NCI-H1436 treated with DMSO at 0.1 percent for 48 hours (cell line): ENCODE results near the gene C11orf24.
A peak's percentile ranks its signal among the peaks of the same experiment; 100 is the strongest.

Source experiments
- DNase-seq: peaks from one replicate; lab custom pipeline; 2025; lab: John Stamatoyannopoulos, UW

Gene C11orf24

DNA sequence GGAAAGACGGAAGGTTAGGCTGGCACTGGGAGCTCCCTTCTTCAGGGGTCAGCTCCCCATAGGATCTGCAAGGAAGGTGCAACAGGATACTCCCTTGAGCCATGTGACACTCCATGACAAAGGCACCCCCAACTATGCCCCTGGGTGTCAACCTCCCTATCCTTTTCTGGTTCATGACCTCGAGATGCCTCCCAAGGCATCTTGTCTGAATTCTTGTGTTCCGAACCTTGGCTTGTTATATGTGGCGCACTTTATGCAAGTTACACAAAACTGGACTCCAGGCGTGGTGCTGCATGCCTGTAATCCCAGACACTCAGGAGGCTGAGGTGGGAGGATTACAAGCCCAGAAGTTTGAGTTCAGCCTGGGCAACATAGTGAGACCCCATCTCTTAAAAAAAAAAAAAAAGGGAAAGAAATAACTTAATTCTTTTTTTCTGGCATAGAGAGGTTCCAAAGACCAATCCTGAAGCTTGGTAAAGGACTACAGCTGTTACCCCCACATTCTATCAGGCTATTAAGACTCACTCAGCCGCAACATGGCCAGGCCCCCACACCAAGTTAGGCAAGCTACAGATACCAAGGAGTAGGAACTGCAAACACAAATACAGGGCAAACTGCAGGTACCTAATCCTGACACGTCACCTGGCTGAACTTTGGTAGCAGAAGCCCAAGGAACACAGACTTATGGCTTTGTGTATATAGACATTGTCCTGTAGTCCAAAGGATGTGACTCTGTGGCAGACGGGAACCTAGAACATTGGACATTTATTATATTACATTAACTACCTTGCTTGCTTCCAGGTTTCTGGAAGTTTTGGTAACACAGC lies 1.4 kb downstream of the C11orf24 start:
- DNase-seq, result no peak

DNA sequence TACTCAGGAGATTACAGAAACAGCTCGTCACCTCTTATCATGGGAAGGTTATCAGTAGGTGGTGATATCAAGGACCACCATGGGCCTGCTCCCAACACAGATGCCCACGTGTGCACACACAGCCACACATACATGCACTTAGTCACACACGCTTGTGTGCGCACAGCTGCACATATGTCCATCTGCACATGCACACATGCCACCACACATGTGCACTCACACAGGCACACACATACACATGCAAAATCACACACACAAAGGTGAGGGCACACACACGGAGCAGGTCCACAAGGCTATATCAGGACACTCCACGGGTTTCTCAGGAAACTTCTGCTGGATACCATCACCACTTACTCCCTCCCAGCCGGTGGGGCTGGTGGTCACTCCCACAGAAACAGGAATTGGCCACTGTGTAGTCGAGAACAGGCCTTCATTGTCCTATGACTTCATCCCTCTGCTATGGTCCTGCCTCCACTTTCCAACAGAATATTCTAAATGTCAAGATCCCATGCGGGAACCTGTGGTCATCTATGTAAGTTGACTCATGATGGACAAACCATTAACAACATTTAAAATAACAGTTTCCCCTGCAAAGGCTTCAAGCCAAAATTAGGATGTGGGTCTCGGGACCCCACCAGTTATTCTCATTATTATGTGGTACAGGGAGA lies 2.2 kb downstream of the C11orf24 start:
- no peak for DNase-seq

DNA sequence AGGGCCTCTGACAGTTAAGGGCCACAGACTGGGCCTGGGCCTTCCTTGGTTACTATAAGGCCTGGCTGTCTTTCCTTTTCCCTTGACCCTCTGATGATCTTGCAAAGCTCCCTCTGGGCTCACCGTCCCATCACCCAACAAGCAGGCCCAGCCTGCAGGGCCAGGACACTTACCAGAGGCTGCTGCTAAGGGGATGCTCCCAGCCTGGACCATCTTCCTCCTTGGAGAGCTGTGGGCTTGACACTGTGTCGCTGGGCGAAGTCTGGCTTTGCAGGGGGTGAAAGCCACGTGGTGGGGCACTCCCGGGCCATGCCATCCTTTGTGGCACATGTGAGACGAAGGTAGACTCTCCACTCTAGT lies 3.9 kb downstream of the C11orf24 start:
- no peak for DNase-seq

DNA sequence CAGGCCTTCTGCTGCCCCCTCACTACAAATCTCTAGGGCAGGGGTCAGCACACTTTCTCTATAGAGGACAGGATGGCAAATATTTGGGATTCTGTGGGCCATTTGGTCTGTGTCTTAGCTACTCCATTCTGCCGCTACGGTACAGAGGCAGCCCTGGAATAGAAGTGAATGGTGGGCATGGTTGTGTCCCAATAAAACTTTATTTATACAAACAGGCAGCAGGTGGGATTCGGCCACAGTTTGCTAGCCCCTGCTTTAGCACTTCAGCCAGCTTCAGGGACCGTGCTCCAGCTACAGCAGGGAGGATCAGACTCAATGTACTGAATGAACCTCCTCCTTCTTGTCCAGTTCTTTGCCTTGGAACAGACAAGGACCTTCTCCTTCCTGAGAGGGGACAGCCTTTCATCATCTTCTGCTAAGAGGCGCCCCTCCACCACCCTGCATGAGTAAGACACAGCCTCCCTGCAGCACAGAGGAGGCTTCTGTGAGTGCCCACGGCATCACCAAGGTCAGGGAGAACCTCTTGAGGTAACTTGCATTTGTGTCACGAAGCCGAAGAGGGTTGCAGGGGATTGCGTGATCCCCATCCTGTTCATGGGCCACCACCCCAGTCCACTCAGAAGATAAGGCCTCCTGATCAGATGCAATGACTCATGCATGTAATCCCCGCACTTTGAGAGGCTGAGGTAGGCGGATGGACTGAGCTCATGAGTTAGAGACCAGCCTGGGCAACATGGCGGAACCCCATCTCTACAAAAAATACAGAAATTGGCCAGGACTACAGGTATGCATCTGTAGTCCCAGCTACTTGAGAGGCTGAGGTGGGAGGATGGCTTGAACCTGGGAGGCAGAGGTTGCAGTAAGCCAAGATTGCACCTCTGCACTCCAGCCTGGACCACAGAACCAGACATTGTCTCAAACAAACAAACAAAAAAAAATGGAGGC lies 4.6 kb downstream of the C11orf24 start:
- no peak for DNase-seq

DNA sequence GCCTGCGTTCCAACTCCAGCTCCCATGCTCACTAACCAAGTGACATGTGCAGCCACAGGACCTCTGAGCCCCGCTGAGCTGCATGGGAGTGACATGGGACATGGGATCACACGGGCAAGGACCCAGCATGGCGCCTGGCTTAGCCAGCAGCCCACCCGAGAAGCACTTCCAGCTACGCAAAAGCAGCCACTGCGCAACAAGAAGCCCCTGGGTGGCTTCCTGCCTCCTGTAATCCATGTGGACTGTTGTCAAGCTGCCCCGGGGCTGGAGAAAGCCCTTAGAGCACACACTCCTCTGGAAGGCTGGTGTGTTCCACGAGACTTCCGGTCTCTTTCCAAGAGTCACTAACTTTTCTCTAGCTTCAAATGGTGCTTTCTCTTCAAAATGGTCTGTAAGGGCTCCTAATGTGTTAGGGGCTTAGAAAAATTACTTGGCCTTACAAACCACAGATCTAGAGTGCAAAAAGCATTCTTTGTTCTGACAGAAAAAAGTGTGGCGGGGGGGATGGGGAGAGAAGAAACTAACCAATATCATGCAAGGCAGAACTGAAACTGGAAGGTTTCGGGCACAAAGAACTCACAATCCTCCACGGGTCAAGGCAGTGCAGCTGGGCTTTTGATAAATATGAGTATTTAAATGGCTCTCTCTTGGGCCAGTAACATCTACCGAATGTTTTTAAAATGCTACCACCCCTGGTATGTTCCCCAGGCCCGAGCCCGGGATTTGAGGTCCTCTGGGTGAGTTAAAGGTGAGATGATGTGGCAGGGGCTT lies 5.5 kb downstream of the C11orf24 start:
- DNase-seq, result no peak

DNA sequence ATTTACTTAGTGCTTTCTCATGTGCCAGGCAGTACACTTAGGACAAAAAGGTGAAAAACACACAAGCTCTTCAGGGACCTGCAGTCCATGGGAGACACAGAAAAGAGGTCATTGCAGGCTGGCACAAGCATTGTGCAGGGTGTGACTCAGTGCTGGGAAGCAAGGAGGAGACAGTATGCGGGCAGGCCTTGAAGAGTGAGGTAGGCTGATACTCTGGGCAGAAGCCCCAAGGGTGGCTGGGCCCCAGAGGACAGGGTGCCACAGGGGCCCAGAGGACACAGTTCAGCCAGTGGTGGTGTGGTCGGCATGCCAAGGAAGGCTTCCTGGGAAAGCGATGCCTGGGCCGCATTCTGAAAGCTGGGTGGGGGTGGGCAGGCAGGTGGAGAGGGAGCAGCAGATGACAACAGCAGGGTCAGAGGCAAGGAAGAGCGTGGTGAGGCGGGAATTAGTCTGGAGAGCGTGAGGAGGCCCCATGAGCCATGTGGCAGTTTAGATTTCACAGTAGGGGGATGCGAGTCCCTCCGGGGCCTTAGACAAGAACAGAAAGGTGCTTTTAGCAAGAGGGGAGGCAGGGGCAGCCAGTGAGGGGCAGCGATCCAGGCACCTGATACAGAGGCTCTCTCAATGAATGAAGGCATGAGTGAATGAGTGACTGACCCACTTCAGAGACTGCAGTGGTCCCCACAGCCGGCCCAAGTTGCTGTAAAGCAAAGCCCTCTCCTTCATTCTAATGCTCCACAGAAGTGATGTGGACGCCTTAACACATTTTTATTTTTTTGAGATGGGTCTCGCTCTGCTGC lies 6.8 kb downstream of the C11orf24 start:
- no peak for DNase-seq

DNA sequence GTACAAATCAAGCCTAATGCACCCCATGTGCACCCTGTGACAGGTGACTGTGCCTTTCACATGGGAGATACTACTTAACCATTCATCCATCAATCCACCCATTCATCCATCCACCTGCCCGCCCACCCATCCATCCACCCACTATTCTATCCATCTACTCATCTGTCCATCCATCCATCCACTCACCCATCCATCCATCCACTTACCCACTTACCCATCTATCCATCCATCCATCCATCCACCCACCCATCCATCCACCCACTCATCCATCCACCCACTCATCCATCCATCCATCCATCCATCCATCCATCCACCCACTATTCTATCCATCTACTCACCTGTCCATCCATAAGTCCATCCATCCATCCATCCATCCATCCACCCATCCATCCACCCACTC lies 7.5 kb downstream of the C11orf24 start:
- no peak for DNase-seq

DNA sequence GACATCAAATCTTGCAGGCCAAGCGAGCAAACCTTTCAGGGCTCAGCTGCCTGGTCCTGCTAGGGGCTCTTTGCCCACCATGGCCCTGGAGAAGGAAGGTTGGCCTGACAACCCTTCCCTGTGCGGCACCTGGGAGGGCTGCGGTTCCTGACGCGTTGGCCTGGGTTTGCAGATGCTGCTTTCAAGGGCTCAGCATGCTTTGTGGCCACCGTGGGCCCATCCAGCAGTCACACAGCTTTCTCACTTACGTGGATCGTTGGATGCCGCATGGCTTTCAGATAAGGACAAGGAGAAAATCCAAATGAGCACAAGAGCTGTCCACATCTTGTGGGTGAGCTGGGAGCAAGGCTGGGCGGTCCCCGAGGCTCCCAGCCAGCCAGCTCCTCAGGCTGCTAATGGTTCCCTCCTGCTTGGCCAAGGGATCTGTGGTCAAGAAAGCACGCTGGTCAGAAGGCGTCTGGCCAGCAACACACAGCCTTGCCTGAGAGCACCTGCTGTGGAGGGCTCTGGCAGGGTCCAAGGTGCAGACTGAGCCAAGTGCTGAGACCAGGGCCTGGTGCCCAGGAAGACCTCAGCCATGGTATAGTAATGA lies 8.2 kb downstream of the C11orf24 start:
- no peak for DNase-seq

DNA sequence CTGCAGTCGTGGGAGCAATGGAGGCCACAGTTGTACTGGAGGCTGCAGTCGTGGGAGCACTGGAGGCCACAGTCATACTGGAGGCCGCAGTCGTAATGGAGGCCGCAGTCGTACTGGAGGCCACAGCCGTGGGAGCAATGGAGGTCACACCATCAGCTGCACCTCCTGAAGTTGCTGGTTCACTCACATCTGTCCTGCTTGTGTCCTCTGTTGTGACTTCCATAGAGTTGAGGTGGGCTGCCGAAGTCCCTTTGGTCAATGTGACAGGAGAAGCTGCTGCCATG lies 9.3 kb downstream of the C11orf24 start:
- no peak for DNase-seq

DNA sequence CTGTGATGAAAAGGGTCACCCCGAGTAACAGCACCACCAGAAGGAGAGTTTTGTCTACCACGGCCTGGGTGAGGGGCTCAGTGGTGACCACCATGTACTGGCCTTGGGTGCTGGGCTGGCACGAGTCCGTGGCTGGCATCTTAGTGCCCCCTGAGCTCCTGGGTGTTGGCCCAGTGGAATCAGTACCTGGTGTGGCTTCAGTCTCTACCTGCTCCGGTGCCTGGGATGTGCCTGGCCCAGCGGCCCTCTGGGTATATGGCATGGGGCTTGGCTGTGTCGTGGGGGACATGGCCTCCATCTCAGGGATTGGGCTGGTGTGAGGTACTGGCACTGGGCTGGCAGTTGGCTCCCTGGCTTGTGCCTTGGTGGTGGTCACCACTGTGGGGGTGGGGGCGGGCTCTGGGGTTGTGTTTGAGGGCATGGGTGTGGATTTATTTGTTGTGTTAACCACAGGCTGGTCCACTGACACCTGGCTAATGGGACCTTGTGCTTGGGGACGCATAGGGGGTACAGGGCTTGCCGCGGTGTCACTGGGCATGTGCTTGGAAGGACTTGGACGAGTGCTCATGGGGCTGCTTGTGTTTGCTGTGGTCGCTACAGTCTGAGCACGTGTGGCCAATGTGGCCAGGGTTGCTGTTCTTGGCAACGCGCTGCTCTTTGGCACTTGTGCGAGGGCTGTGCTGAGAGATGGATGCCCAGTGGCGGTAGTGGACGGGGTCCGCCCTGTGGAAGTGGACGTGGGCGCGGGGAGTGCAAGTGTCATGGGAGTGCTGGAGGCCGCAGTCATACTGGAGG lies 9.8 kb downstream of the C11orf24 start:
- DNase-seq, result no peak

DNA sequence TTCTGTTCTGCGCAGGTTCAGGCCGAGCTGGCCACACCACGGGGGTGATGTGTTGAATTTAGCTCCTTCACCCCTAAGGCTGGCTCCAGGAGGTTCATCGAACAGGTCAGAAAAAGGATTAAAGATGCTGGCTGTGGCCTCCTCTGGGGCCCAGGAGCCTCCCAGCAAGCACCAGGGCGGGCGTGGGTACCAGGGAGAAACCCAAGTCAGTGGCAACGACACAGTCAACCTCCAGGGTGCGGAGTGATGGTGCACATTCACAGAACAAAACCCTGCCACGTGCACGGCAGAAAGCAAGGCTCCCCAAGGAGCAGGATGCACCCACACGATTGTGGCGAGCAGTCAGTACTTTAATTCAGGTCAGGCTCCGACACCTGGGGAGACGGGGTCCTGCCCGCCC lies 10.8 kb downstream of the C11orf24 start:
- DNase-seq, result no peak

DNA sequence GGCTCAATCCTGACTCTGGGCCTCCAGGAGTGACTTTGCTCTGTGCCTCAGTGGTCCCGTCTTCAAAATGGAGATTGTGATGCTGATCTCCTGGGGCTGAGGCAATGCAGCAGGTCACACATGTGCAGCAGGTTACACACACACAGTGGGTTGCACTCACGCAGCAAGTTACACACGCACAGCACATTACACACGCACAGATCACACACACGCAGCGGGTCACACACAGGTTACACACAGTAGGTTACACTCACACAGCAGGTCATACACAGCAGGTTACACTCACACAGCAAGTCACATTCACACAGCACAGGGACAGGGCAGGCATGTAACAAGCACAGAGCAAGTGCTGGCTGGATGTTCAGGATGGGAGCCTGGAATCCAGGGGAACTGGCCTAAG lies 11.3 kb downstream of the C11orf24 start:
- no peak for DNase-seq

DNA sequence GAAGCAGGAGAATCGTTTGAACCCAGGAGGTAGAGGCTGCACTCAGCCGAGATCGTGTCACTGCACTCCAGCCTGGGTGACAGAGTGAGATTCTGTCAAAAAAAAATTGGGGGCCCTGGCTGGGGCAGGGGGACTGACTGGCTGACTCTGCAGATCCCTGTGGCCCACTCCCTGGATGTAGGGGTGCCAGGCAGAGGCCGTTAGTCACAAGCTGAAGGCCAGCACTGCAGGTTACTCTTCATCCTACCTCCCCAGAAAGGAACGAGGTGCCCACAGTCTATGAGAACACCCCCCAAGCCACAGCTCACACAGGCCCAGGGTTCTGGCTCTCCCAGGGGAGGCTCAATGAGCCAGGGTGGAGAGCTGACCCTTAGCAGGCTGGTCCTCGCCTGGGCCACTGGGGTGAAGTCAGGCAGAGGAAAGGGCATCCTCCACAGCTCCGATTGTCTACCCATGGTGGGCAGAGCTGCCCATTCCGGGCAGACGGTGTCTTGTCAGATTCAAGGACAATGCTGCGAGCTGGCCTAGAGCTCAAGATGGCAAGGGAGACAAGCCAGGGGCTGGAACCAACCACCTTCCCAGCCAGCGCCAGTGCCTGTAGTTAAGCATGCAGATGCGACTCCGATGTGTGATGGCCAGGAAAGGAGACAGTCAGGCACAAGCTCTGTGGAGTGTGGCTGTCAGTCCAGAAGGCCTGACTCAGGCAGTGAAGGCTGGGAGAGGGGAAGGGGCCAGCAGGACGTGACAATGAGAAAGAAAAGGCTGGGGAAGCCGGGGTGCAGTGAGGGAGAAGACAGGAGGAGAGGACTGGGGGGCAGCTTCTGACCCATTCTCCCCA lies 12.4 kb downstream of the C11orf24 start:
- DNase-seq, result no peak

DNA sequence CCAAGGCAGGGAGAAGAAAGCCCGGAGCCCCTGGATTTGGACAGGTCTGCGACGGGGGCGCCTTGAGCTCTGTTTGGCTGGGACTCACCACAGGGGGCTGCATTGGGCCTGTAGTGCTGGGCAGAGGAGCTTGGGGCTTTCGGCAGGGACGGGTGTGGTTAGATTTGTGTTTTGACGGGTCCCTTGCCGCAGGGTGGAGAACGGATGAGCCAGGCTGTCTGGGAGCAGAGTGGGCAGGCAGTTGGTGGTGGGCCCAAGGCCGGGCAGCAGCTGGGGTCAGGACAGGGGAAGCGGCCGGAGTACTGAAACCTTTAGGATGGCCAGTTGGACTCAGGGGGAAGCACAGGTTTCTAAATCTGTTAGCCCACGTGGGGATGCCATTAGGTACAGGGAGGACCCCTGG lies 13.4 kb downstream of the C11orf24 start:
- DNase-seq, result no peak

DNA sequence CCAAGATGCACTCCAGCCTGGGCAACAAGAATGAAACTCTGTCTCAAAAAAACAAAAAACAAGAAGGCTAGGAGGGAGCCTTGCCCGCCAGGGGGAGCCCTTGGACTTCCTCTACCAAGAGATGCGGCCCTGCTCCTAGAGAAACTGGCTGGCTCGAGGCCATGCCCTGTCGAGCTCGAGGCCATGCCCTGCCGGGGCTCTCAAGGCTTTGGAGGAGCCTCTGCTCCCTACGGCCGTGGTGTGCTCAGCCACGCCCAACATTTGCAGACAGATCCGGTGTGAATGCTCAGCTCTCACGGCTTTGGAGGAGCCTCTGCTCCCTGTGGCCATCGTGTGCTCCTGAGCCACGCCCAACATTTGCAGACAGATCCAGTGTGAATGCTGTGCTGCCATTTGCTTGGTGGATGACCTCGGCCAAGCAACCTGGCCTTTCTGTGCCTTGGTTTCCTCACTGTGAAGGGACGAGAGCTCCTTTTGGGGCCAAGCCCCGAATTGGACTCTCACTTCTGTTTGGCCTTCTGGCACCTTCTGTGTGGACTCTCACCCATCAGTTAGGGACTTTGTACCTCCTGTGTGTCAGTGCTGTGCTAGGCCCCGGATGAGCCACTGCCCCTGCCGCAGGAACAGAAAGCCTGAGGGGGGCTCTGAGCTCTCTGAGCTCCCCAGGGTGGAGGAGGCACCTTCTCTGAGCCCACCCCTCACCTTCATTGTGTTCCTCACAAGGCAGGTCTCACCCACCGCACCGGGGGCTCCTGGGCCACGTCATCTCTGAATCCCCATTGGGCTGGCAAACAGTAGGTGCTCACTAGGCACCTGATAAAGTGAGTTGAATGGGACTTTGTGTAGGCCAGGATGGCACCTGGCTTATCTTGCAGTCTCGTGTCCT lies 14.1 kb downstream of the C11orf24 start:
- peak; percentile 61 for DNase-seq

DNA sequence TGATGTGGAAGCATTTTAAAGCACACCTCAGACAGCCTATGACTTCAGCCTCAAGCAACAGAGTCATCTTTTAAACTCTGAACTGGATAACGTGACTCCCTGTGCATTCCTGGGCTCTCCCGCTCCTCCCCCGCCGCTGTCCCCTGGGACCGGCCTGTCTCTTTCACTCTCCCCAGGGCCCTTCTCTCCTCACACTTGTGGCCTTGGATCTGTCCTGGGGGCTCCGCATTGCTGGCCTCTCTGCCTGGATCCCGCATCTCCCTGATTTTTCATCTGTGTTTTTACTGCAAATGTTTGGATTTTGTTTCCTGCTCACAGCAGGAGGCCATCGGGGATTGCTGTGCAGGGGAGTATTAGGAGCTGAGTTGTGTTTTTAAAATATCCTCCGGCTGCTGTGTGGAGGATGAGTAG lies 15.4 kb downstream of the C11orf24 start:
- no peak for DNase-seq

DNA sequence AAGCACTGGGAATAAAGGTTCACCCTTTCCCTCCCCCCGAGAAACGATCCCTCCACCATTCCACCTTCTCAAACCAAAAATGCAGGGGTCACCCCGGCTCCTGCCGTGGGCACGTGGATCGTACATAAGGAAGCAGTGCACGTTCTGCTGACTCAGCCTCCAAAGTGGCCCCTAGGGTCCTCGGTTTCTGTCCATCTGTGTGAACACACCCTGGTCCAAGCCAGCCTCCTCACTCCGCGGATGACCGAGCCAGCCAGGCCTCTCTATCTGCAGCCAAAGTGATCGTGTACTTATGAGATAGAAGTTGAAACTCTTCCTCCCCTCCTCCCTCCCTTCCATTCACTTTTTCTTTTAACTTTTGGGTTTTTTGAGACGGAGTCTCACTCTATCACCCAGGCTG lies 16.2 kb downstream of the C11orf24 start:
- no peak for DNase-seq

DNA sequence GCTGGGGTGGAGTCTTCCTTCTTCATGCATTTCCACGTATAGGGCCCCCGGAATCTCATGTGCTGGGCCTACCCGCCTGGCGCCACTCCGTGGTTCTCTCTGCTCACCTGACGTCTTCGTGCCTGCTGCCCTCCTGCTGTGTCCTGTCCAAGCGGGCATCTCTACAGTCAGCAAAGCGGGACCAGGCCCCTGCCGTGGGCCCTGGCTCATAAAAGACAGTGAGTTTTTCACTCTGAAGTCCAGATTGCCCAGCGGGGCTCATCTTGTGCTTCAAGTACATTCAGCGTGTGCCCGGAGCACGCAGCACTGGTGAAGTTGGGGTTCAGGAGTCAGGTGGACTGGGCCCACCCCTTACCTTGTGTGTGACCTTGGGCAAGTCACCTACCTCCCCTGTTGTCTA lies 17.4 kb downstream of the C11orf24 start:
- no peak for DNase-seq
